Astrocyte (in vitro differentiated cells and primary cell): ENCODE data around the gene RRP1. TPM values are rescaled to one million over a fixed set of nuclear protein-coding genes. Genes with fewer than 3 reads are reported as not detected.
A peak's percentile ranks its signal among the peaks of the same experiment; 100 is the strongest.

Source experiments
- DNase-seq: peaks from one replicate; pipeline ENCODE4 v3.0.0-alpha.2; 2010; ENCODE audit warnings: low read depth
- FAIRE-seq: peaks from 2 replicates; lab custom pipeline; 2011; peaks lifted over from hg19 to GRCh38; lab: Jason Lieb, UNC
- H2AFZ ChIP-seq: 2 replicates; pipeline ENCODE4 v1.6.0; 2012; ENCODE audit warnings: low read depth, low read length, inconsistent platforms
- H3K27ac ChIP-seq: 2 replicates; pipeline ENCODE4 v1.5.1; 2011; ENCODE audit warnings: low read depth, low read length, inconsistent platforms
- H3K27me3 ChIP-seq: 2 replicates; pipeline ENCODE4 v1.6.0; 2011; ENCODE audit warnings: low read length, inconsistent platforms; ENCODE audit not compliant: insufficient read depth
- H3K36me3 ChIP-seq: 2 replicates; pipeline ENCODE4 v1.5.1; 2011; ENCODE audit warnings: low read length, inconsistent platforms; ENCODE audit not compliant: insufficient read depth
- H3K4me1 ChIP-seq: 2 replicates; pipeline ENCODE4 v1.5.1; 2011; ENCODE audit warnings: low read length, inconsistent platforms; ENCODE audit not compliant: insufficient read depth
- H3K4me2 ChIP-seq: 2 replicates; pipeline ENCODE4 v1.6.0; 2012; ENCODE audit warnings: low read length, inconsistent platforms
- H3K4me3 ChIP-seq: 2 replicates; pipeline ENCODE4 v1.5.1; 2011; ENCODE audit warnings: low read depth, mild to moderate bottlenecking, low read length, inconsistent platforms; ENCODE audit not compliant: insufficient read depth
- H3K79me2 ChIP-seq: 2 replicates; pipeline ENCODE4 v1.6.0; 2012; ENCODE audit warnings: mild to moderate bottlenecking, low read length, inconsistent platforms; ENCODE audit not compliant: insufficient read depth
- H3K9ac ChIP-seq: 2 replicates; pipeline ENCODE4 v1.6.0; 2012; ENCODE audit warnings: mild to moderate bottlenecking, low read length, inconsistent platforms
- H3K9me3 ChIP-seq: 2 replicates; pipeline ENCODE4 v1.5.1; 2012; ENCODE audit warnings: low read depth, mild to moderate bottlenecking, low read length, inconsistent platforms; ENCODE audit not compliant: insufficient read depth
- H4K20me1 ChIP-seq: 2 replicates; pipeline ENCODE4 v1.6.0; 2012; ENCODE audit warnings: low read length, inconsistent platforms; ENCODE audit not compliant: insufficient read depth
- H3K27ac Mint-ChIP-seq: one replicate; pipeline ENCODE4 v1.8.0; 2021; ENCODE audit warnings: mild to moderate bottlenecking, mixed read lengths; ENCODE audit not compliant: unreplicated experiment
- H3K27me3 Mint-ChIP-seq: one replicate; pipeline ENCODE4 v1.8.0; 2021; ENCODE audit warnings: low read depth, mixed read lengths; ENCODE audit not compliant: unreplicated experiment
- H3K36me3 Mint-ChIP-seq: one replicate; pipeline ENCODE4 v1.8.0; 2021; ENCODE audit warnings: low read depth, mixed read lengths; ENCODE audit not compliant: unreplicated experiment
- H3K4me1 Mint-ChIP-seq: one replicate; pipeline ENCODE4 v1.8.0; 2021; ENCODE audit warnings: low read depth, mixed read lengths; ENCODE audit not compliant: unreplicated experiment
- H3K4me3 Mint-ChIP-seq: one replicate; pipeline ENCODE4 v1.8.0; 2021; ENCODE audit warnings: mild to moderate bottlenecking, moderate library complexity, mixed read lengths; ENCODE audit not compliant: unreplicated experiment
- H3K9me3 Mint-ChIP-seq: one replicate; pipeline ENCODE4 v1.8.0; 2021; ENCODE audit warnings: mild to moderate bottlenecking, mixed read lengths; ENCODE audit not compliant: unreplicated experiment
- CTCF ChIP-seq: IDR thresholded peaks from 2 replicates; pipeline ENCODE4 v1.5.1; 2011; ENCODE audit warnings: low read depth, mild to moderate bottlenecking, inconsistent platforms, low read length, moderate library complexity; ENCODE audit not compliant: insufficient read depth
- EZH2 ChIP-seq: IDR thresholded peaks from 2 replicates; pipeline ENCODE4 v1.6.1; 2012; ENCODE audit warnings: mild to moderate bottlenecking, low read length, inconsistent platforms; ENCODE audit not compliant: insufficient read depth
- total RNA-seq: library from RNA; stranded (reverse); gene quantifications from 2 replicates; pipeline ENCODE4 v1.2.1, GENCODE V29; 2021

The RRP1 gene
- total RNA-seq, 1 donor from 2014 or later, result 24.9 TPM

GRCh38 chr21:43778469-43779335 is 10.7 kb upstream of the RRP1 start:
- Histone ChIP-seq H3K4me3 (no peak overlapping the region), H2AFZ (peak overlapping the region; percentile 60), H3K9ac (no peak overlapping the region), H3K36me3 (no peaks in the 10 kb centered on the region), H3K4me2 (peak overlapping the region; percentile 50), H3K27ac (peak overlapping the region; percentile 33), H4K20me1 (peaks cover 19% of the 10 kb centered on the region), H3K4me1 (peaks cover 12% of the 10 kb centered on the region), H3K79me2 (peaks cover 16% of the 10 kb centered on the region), H3K9me3 (no peaks in the 10 kb centered on the region), H3K27me3 (no peaks in the 10 kb centered on the region)
- Mint-ChIP-seq H3K27ac (no peak overlapping the region), H3K9me3 (peaks cover 2% of the 10 kb centered on the region), H3K27me3 (peaks cover 15% of the 10 kb centered on the region), H3K4me3 (peak overlapping the region; percentile 16), H3K36me3 (peaks cover 8% of the 10 kb centered on the region), H3K4me1 (peaks cover 7% of the 10 kb centered on the region)
- no peak for TF ChIP-seq EZH2
- no peak for TF ChIP-seq CTCF
- FAIRE-seq, result no peak
- DNase-seq, result no peak

GRCh38 chr21:43779660-43780059 is 9.7 kb upstream of the RRP1 start:
- no peak overlapping the region for H3K9ac ChIP-seq
- Mint-ChIP-seq H3K36me3 (peaks cover 4% of the 10 kb centered on the region), H3K9me3 (peaks cover 2% of the 10 kb centered on the region), H3K27ac (no peak overlapping the region), H3K4me1 (peaks cover 6% of the 10 kb centered on the region), H3K27me3 (peaks cover 23% of the 10 kb centered on the region), H3K4me3 (no peak overlapping the region)
- no peak for DNase-seq
- TF ChIP-seq CTCF, result no peak
- no peak for TF ChIP-seq EZH2
- H3K27me3 ChIP-seq, result no peaks in the 10 kb centered on the region
- no peaks in the 10 kb centered on the region for H3K36me3 ChIP-seq
- FAIRE-seq, result no peak
- no peak overlapping the region for H2AFZ ChIP-seq
- no peaks in the 10 kb centered on the region for H3K9me3 ChIP-seq
- H3K79me2 ChIP-seq, result peaks cover 14% of the 10 kb centered on the region
- no peak overlapping the region for H3K4me3 ChIP-seq
- H4K20me1 ChIP-seq, result peaks cover 11% of the 10 kb centered on the region
- no peak overlapping the region for H3K27ac ChIP-seq
- no peak overlapping the region for H3K4me2 ChIP-seq
- H3K4me1 ChIP-seq, result peaks cover 12% of the 10 kb centered on the region

- no peak for TF ChIP-seq EZH2
- TF ChIP-seq CTCF, result no peak
- H3K27me3 Mint-ChIP-seq, result peaks cover 28% of the 10 kb centered on the region
- Histone ChIP-seq H3K9me3 (no peaks in the 10 kb centered on the region), H3K4me2 (no peak overlapping the region), H3K79me2 (no peaks in the 10 kb centered on the region), H3K27me3 (no peaks in the 10 kb centered on the region), H3K27ac (no peak overlapping the region), H4K20me1 (no peaks in the 10 kb centered on the region), H2AFZ (no peak overlapping the region), H3K4me3 (no peak overlapping the region), H3K4me1 (peaks cover 6% of the 10 kb centered on the region), H3K36me3 (no peaks in the 10 kb centered on the region), H3K9ac (no peak overlapping the region)
- H3K4me1 Mint-ChIP-seq, result peaks cover 4% of the 10 kb centered on the region
- DNase-seq (no peak), FAIRE-seq (no peak)
- H3K9me3 Mint-ChIP-seq, result no peaks in the 10 kb centered on the region
- no peak overlapping the region for H3K27ac Mint-ChIP-seq
- H3K4me3 Mint-ChIP-seq, result no peak overlapping the region
- peaks cover 6% of the 10 kb centered on the region for H3K36me3 Mint-ChIP-seq
Measured at GRCh38 chr21:43781846-43782245, 7.5 kb upstream of the RRP1 start.
